ENCODE results near the gene TALDO1. TPM values are rescaled to one million over a fixed set of nuclear protein-coding genes. Genes with fewer than 3 reads are reported as not detected.

TALDO1 gene
- total RNA-seq, 1 experiment from 2014 or later = 446 TPM

DNA sequence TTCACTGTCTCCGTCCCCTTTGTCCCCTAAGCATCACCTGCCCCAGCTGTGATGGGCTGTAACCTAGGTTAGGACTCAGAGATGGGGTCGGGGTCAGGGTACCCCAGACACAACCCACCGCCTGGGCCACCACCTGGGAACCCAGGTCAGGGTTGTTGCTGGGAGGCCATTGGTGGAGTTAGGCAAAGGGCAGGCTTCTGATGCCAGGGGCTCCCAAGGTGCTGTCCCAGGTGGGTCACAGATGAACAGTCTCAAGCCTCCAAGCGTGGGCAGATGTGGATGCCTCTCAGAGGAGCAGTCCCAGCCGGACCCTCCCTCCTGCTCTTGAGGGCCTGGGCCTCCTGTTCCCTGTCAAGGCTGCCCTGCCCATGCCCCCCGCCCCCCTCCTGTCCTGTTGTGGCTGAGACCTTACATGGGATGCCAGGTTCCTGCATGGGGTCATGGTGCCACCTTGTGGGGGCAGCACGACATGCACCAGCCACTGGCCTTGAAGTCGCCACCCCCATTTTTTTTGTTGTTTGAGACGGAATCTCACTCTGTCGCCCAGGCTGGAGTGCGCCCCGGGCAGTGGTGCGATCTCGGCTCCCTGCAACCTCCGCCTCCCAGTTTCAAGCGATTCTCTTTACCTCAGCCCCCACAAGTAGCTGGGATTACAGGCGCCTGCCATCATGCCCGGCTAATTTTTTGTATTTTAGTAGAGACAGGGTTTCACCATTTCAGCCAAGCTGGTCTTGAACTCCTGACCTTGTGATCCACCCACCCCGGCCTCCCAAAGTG is 17.9 kb downstream of the TALDO1 start:
- H3K4me2 ChIP-seq = no peak overlapping the region
- ChIA-PET CTCF (no interaction called here), POLR2A (ENCODE audit: unreplicated experiment) (no interaction called here)
- H2AFZ ChIP-seq = no peak overlapping the region
- no peaks in the 10 kb centered on the region; the same call in 1 of the 2 replicates for H3K79me2 ChIP-seq (ENCODE audit: low read depth)
- TF ChIP-seq EZH2 (IDR thresholded peaks at IDR 0.05; ENCODE audit: low read depth) (no peak), CTCF (conservative IDR thresholded peaks at IDR 0.05) (peak; percentile 66)
- H3K27me3 ChIP-seq (ENCODE audit: insufficient read depth, low read depth) = no peaks in the 10 kb centered on the region
- intact Hi-C loops (cut with micrococcal nuclease; ENCODE audit: unreplicated experiment) = no loop called here
- H3F3A ChIP-seq (ENCODE audit: insufficient read depth, low read depth) = peaks cover 67% of the 10 kb centered on the region
- no peaks in the 10 kb centered on the region for H3K9me3 ChIP-seq (ENCODE audit: insufficient read depth, low read depth)
- no peak overlapping the region for H3K4me3 ChIP-seq
- peaks cover 6% of the 10 kb centered on the region; the same call in 1 of the 2 replicates for H3K36me3 ChIP-seq (ENCODE audit: low read depth)
- H3K27ac ChIP-seq = no peak overlapping the region
- no TSS peak for BruUV-seq (replicated peaks)
- DNase-seq = peak; percentile 43 to 67
- H3K4me1 ChIP-seq (replicated peaks; ENCODE audit: insufficient read depth) = peaks cover 30% of the 10 kb centered on the region
- H3K9me2 ChIP-seq (ENCODE audit: insufficient read depth) = no peaks in the 10 kb centered on the region
- H4K20me1 ChIP-seq (ENCODE audit: insufficient read depth) = peaks cover 20% of the 10 kb centered on the region

DNA sequence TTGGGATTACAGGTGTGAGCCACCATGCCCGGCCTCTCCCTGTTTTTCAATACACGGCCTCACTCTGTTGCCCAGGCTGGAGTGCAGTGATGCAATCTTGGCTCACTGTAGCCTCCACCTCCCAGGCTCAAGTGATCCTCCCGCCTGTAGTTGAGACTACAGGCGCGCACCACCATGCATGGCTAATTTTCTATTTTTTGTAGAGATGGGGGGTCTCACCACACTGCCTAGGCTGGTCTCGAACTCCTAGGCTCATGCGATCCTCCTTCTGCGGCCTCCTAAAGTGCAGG is 18.5 kb downstream of the TALDO1 start:
- TF ChIP-seq EZH2 (IDR thresholded peaks at IDR 0.05; ENCODE audit: low read depth) = no peak
- no peak for TF ChIP-seq CTCF (conservative IDR thresholded peaks at IDR 0.05)
- Histone ChIP-seq H3K4me2 (no peak overlapping the region), H4K20me1 (ENCODE audit: insufficient read depth) (peaks cover 21% of the 10 kb centered on the region), H3K9me2 (ENCODE audit: insufficient read depth) (no peaks in the 10 kb centered on the region), H3F3A (ENCODE audit: insufficient read depth, low read depth) (peaks cover 62% of the 10 kb centered on the region), H3K27ac (no peak overlapping the region), H3K4me3 (no peak overlapping the region), H3K36me3 (ENCODE audit: low read depth) (peaks cover 6% of the 10 kb centered on the region; the same call in 1 of the 2 replicates), H3K79me2 (ENCODE audit: low read depth) (no peaks in the 10 kb centered on the region), H2AFZ (no peak overlapping the region), H3K4me1 (replicated peaks; ENCODE audit: insufficient read depth) (peaks cover 28% of the 10 kb centered on the region), H3K9me3 (ENCODE audit: insufficient read depth, low read depth) (no peaks in the 10 kb centered on the region), H3K27me3 (ENCODE audit: insufficient read depth, low read depth) (no peaks in the 10 kb centered on the region)
- intact Hi-C loops (cut with micrococcal nuclease; ENCODE audit: unreplicated experiment) = no loop called here
- no TSS peak for BruUV-seq (replicated peaks)
- no peak for DNase-seq
- CTCF ChIA-PET = no interaction called here
- POLR2A ChIA-PET (ENCODE audit: unreplicated experiment) = no interaction called here

DNA sequence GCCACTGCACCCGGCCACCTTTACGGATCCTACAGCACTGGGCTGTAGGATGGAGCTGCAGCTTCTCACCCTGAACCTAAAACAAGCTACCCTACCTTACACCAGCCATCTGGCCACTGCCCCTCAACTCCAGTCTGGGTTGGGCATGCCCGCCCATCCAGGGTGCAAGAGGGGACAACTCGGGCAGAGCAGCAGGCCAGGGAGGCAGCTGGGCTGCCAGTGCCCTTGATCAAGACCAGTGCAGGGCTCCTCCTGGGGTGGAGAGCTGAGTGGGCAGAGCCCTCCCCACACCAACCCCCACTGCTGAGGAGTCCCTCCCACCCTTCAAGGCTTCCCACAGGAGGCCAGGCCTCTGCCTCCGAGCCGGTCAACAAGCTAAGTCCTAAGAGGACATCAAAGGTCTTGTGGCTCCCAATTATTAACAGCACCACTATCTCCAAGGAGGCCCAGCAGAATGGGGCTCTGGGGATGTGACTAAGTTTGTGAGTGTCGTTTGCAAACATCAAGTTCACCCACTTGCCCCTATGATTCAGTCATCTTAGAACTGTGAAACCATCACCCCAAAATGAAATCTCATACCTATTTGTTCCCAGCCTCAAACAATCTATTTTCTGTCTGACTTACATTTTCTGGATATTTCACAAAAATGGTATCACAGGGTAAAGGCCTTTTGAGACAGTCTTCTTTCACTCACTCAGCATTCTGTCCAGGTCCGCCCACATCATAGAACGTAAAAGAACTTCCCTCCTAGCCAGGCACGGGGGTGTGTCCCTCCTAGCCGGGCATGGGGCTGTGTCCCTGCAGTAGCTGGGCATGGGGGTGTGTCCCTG is 19.1 kb downstream of the TALDO1 start:
- POLR2A ChIA-PET (ENCODE audit: unreplicated experiment) = no interaction called here
- Histone ChIP-seq H4K20me1 (ENCODE audit: insufficient read depth) (peaks cover 23% of the 10 kb centered on the region), H3K36me3 (ENCODE audit: low read depth) (peaks cover 6% of the 10 kb centered on the region; the same call in 1 of the 2 replicates)

More for the DNA sequence above, 19.1 kb downstream of the TALDO1 start:
- Histone ChIP-seq H2AFZ (no peak overlapping the region), H3F3A (ENCODE audit: insufficient read depth, low read depth) (peaks cover 56% of the 10 kb centered on the region), H3K9me2 (ENCODE audit: insufficient read depth) (no peaks in the 10 kb centered on the region), H3K27me3 (ENCODE audit: insufficient read depth, low read depth) (no peaks in the 10 kb centered on the region), H3K27ac (no peak overlapping the region), H3K9me3 (ENCODE audit: insufficient read depth, low read depth) (no peaks in the 10 kb centered on the region), H3K4me3 (no peak overlapping the region), H3K4me1 (replicated peaks; ENCODE audit: insufficient read depth) (peaks cover 22% of the 10 kb centered on the region), H3K79me2 (ENCODE audit: low read depth) (no peaks in the 10 kb centered on the region), H3K4me2 (no peak overlapping the region)
- DNase-seq = no peak
- CTCF ChIA-PET = interaction anchor here (0.6 kb wide), 1 partner anchor 9 kb away, joined by 8 read pairs; no protein-coding TSS in a partner anchor
- TF ChIP-seq EZH2 (IDR thresholded peaks at IDR 0.05; ENCODE audit: low read depth) (no peak), CTCF (conservative IDR thresholded peaks at IDR 0.05) (no peak)
- no TSS peak for BruUV-seq (replicated peaks)
- intact Hi-C loops (cut with micrococcal nuclease; ENCODE audit: unreplicated experiment) = no loop called here

Data from PC-9 (cell line).